Measurements from ENCODE around the gene MCTP1.
"Not testable (repeated sequence)": the region's sequence is repeated elsewhere in the genome, so short reads cannot be mapped to it uniquely, and the experiment has no call there.

- not testable (repeated sequence) for TF ChIP-seq CTCF (IDR thresholded peaks at IDR 0.05); EP300 (IDR thresholded peaks at IDR 0.05; ENCODE audit: low read depth); POLR2AphosphoS5 (IDR thresholded peaks at IDR 0.05)
Measured at GRCh38 chr5:95143858-95144257, 141.0 kb downstream of the MCTP1 start.

Data from transverse colon (tissue), 4 donors.